Measurements from ENCODE around the gene STARD13.

The STARD13 gene

GRCh38 chr13:33103457-33103856 is 182.1 kb downstream of the STARD13 start:
- H3K4me3 ChIP-seq (ENCODE audit: low read depth in 1 of 2, low read length in 2 of 2): no peak overlapping the region
- no peak overlapping the region for H3K9ac ChIP-seq (ENCODE audit: low read depth in 1 of 2, low read length in 2 of 2)
- no peaks in the 10 kb centered on the region for H3K27me3 ChIP-seq (ENCODE audit: control insufficient read depth in 1 of 2, insufficient read depth in 2 of 2, low read length in 2 of 2)
- peaks cover 4 to 31% of the 10 kb centered on the region in 2 donors for H3K36me3 ChIP-seq (ENCODE audit: control insufficient read depth in 1 of 2, insufficient read depth in 2 of 2, low read length in 2 of 2)
- no peak overlapping the region for H3K27ac ChIP-seq (ENCODE audit: low read depth, low read length)
- H3K4me1 ChIP-seq (ENCODE audit: control insufficient read depth in 1 of 2, insufficient read depth in 2 of 2, low read length in 2 of 2): no peaks in the 10 kb centered on the region
- H3K9me3 ChIP-seq (ENCODE audit: control insufficient read depth in 1 of 2, low read length in 2 of 2): no peaks in the 10 kb centered on the region

- no peaks in the 10 kb centered on the region for H3K27me3 ChIP-seq (ENCODE audit: control insufficient read depth in 1 of 2, insufficient read depth in 2 of 2, low read length in 2 of 2)
- H3K4me3 ChIP-seq (ENCODE audit: low read depth in 1 of 2, low read length in 2 of 2): no peak overlapping the region
- no peak overlapping the region for H3K9ac ChIP-seq (ENCODE audit: low read depth in 1 of 2, low read length in 2 of 2)
- no peaks in the 10 kb centered on the region for H3K4me1 ChIP-seq (ENCODE audit: control insufficient read depth in 1 of 2, insufficient read depth in 2 of 2, low read length in 2 of 2)
- H3K36me3 ChIP-seq (ENCODE audit: control insufficient read depth in 1 of 2, insufficient read depth in 2 of 2, low read length in 2 of 2): peaks cover 4 to 20% of the 10 kb centered on the region in 2 donors
- H3K27ac ChIP-seq (ENCODE audit: low read depth, low read length): no peak overlapping the region
- peaks cover 0 to 6% of the 10 kb centered on the region in 2 donors for H3K9me3 ChIP-seq (ENCODE audit: control insufficient read depth in 1 of 2, low read length in 2 of 2)
Observed at GRCh38 chr13:33101835-33102234, 183.7 kb downstream of the STARD13 start.

- H3K4me1 ChIP-seq (ENCODE audit: control insufficient read depth in 1 of 2, insufficient read depth in 2 of 2, low read length in 2 of 2): peaks cover 0 to 5% of the 10 kb centered on the region in 2 donors
- H3K27me3 ChIP-seq (ENCODE audit: control insufficient read depth in 1 of 2, insufficient read depth in 2 of 2, low read length in 2 of 2): no peaks in the 10 kb centered on the region
- H3K9ac ChIP-seq (ENCODE audit: low read depth in 1 of 2, low read length in 2 of 2): no peak overlapping the region
- H3K27ac ChIP-seq (ENCODE audit: low read depth, low read length): no peak overlapping the region
- H3K36me3 ChIP-seq (ENCODE audit: control insufficient read depth in 1 of 2, insufficient read depth in 2 of 2, low read length in 2 of 2): peaks cover 4 to 12% of the 10 kb centered on the region in 2 donors
- H3K9me3 ChIP-seq (ENCODE audit: control insufficient read depth in 1 of 2, low read length in 2 of 2): peaks cover 0 to 6% of the 10 kb centered on the region in 2 donors
- H3K4me3 ChIP-seq (ENCODE audit: low read depth in 1 of 2, low read length in 2 of 2): no peak overlapping the region
Observed at GRCh38 chr13:33100886-33101285, 184.7 kb downstream of the STARD13 start.

- H3K4me3 ChIP-seq (ENCODE audit: low read depth in 1 of 2, low read length in 2 of 2): no peak overlapping the region
- no peak overlapping the region for H3K27ac ChIP-seq (ENCODE audit: low read depth, low read length)
- no peaks in the 10 kb centered on the region for H3K27me3 ChIP-seq (ENCODE audit: control insufficient read depth in 1 of 2, insufficient read depth in 2 of 2, low read length in 2 of 2)
- H3K4me1 ChIP-seq (ENCODE audit: control insufficient read depth in 1 of 2, insufficient read depth in 2 of 2, low read length in 2 of 2): peaks cover 0 to 5% of the 10 kb centered on the region in 2 donors
- no peak overlapping the region for H3K9ac ChIP-seq (ENCODE audit: low read depth in 1 of 2, low read length in 2 of 2)
- peaks cover 0 to 6% of the 10 kb centered on the region in 2 donors for H3K9me3 ChIP-seq (ENCODE audit: control insufficient read depth in 1 of 2, low read length in 2 of 2)
- H3K36me3 ChIP-seq (ENCODE audit: control insufficient read depth in 1 of 2, insufficient read depth in 2 of 2, low read length in 2 of 2): peaks cover 3 to 4% of the 10 kb centered on the region in 2 donors
Observed at GRCh38 chr13:33099860-33100259, 185.7 kb downstream of the STARD13 start.

GRCh38 chr13:33096886-33097605 is 188.5 kb downstream of the STARD13 start:
- no peak overlapping the region for H3K4me3 ChIP-seq (ENCODE audit: low read depth in 1 of 2, low read length in 2 of 2)
- no peak overlapping the region for H3K9ac ChIP-seq (ENCODE audit: low read depth in 1 of 2, low read length in 2 of 2)
- H3K27me3 ChIP-seq (ENCODE audit: control insufficient read depth in 1 of 2, insufficient read depth in 2 of 2, low read length in 2 of 2): no peaks in the 10 kb centered on the region
- no peak overlapping the region for H3K27ac ChIP-seq (ENCODE audit: low read depth, low read length)
- peaks cover 0 to 5% of the 10 kb centered on the region in 2 donors for H3K4me1 ChIP-seq (ENCODE audit: control insufficient read depth in 1 of 2, insufficient read depth in 2 of 2, low read length in 2 of 2)
- peaks cover 0 to 6% of the 10 kb centered on the region in 2 donors for H3K9me3 ChIP-seq (ENCODE audit: control insufficient read depth in 1 of 2, low read length in 2 of 2)
- no peaks in the 10 kb centered on the region for H3K36me3 ChIP-seq (ENCODE audit: control insufficient read depth in 1 of 2, insufficient read depth in 2 of 2, low read length in 2 of 2)

- peaks cover 0 to 1% of the 10 kb centered on the region in 2 donors for H3K9me3 ChIP-seq (ENCODE audit: control insufficient read depth in 1 of 2, low read length in 2 of 2)
- no peaks in the 10 kb centered on the region for H3K36me3 ChIP-seq (ENCODE audit: control insufficient read depth in 1 of 2, insufficient read depth in 2 of 2, low read length in 2 of 2)
- H3K9ac ChIP-seq (ENCODE audit: low read depth in 1 of 2, low read length in 2 of 2): no peak overlapping the region
- H3K4me1 ChIP-seq (ENCODE audit: control insufficient read depth in 1 of 2, insufficient read depth in 2 of 2, low read length in 2 of 2): peaks cover 2 to 15% of the 10 kb centered on the region in 2 donors
- H3K27ac ChIP-seq (ENCODE audit: low read depth, low read length): no peak overlapping the region
- no peaks in the 10 kb centered on the region for H3K27me3 ChIP-seq (ENCODE audit: control insufficient read depth in 1 of 2, insufficient read depth in 2 of 2, low read length in 2 of 2)
- H3K4me3 ChIP-seq (ENCODE audit: low read depth in 1 of 2, low read length in 2 of 2): no peak overlapping the region
Observed at GRCh38 chr13:33092073-33092987, 193.2 kb downstream of the STARD13 start.

- H3K4me1 ChIP-seq (ENCODE audit: control insufficient read depth in 1 of 2, insufficient read depth in 2 of 2, low read length in 2 of 2): peaks cover 6 to 16% of the 10 kb centered on the region in 2 donors
- no peaks in the 10 kb centered on the region for H3K9me3 ChIP-seq (ENCODE audit: control insufficient read depth in 1 of 2, low read length in 2 of 2)
- H3K9ac ChIP-seq (ENCODE audit: low read depth in 1 of 2, low read length in 2 of 2): no peak overlapping the region
- H3K4me3 ChIP-seq (ENCODE audit: low read depth in 1 of 2, low read length in 2 of 2): no peak overlapping the region
- no peaks in the 10 kb centered on the region for H3K36me3 ChIP-seq (ENCODE audit: control insufficient read depth in 1 of 2, insufficient read depth in 2 of 2, low read length in 2 of 2)
- no peak overlapping the region for H3K27ac ChIP-seq (ENCODE audit: low read depth, low read length)
- no peaks in the 10 kb centered on the region for H3K27me3 ChIP-seq (ENCODE audit: control insufficient read depth in 1 of 2, insufficient read depth in 2 of 2, low read length in 2 of 2)
Observed at GRCh38 chr13:33091415-33091774, 194.2 kb downstream of the STARD13 start.

- Histone ChIP-seq H3K9me3 (ENCODE audit: control insufficient read depth in 1 of 2, low read length in 2 of 2) (no peaks in the 10 kb centered on the region), H3K9ac (ENCODE audit: low read depth in 1 of 2, low read length in 2 of 2) (no peak overlapping the region), H3K27ac (ENCODE audit: low read depth, low read length) (no peak overlapping the region), H3K4me1 (ENCODE audit: control insufficient read depth in 1 of 2, insufficient read depth in 2 of 2, low read length in 2 of 2) (peaks cover 6 to 11% of the 10 kb centered on the region in 2 donors), H3K36me3 (ENCODE audit: control insufficient read depth in 1 of 2, insufficient read depth in 2 of 2, low read length in 2 of 2) (no peaks in the 10 kb centered on the region), H3K27me3 (ENCODE audit: control insufficient read depth in 1 of 2, insufficient read depth in 2 of 2, low read length in 2 of 2) (no peaks in the 10 kb centered on the region), H3K4me3 (ENCODE audit: low read depth in 1 of 2, low read length in 2 of 2) (no peak overlapping the region)
Observed at GRCh38 chr13:33090755-33091414, 194.7 kb downstream of the STARD13 start.

- H3K27ac ChIP-seq (ENCODE audit: low read depth, low read length): no peak overlapping the region
- H3K9me3 ChIP-seq (ENCODE audit: control insufficient read depth in 1 of 2, low read length in 2 of 2): no peaks in the 10 kb centered on the region
- no peak overlapping the region for H3K4me3 ChIP-seq (ENCODE audit: low read depth in 1 of 2, low read length in 2 of 2)
- peaks cover 6 to 11% of the 10 kb centered on the region in 2 donors for H3K4me1 ChIP-seq (ENCODE audit: control insufficient read depth in 1 of 2, insufficient read depth in 2 of 2, low read length in 2 of 2)
- H3K36me3 ChIP-seq (ENCODE audit: control insufficient read depth in 1 of 2, insufficient read depth in 2 of 2, low read length in 2 of 2): no peaks in the 10 kb centered on the region
- H3K27me3 ChIP-seq (ENCODE audit: control insufficient read depth in 1 of 2, insufficient read depth in 2 of 2, low read length in 2 of 2): no peaks in the 10 kb centered on the region
- no peak overlapping the region for H3K9ac ChIP-seq (ENCODE audit: low read depth in 1 of 2, low read length in 2 of 2)
Observed at GRCh38 chr13:33089311-33089710, 196.2 kb downstream of the STARD13 start.

GRCh38 chr13:33087790-33088189 is 197.8 kb downstream of the STARD13 start:
- Histone ChIP-seq H3K9ac (ENCODE audit: low read depth in 1 of 2, low read length in 2 of 2) (no peak overlapping the region), H3K27me3 (ENCODE audit: control insufficient read depth in 1 of 2, insufficient read depth in 2 of 2, low read length in 2 of 2) (no peaks in the 10 kb centered on the region), H3K4me1 (ENCODE audit: control insufficient read depth in 1 of 2, insufficient read depth in 2 of 2, low read length in 2 of 2) (peaks cover 6 to 11% of the 10 kb centered on the region in 2 donors), H3K36me3 (ENCODE audit: control insufficient read depth in 1 of 2, insufficient read depth in 2 of 2, low read length in 2 of 2) (no peaks in the 10 kb centered on the region), H3K4me3 (ENCODE audit: low read depth in 1 of 2, low read length in 2 of 2) (no peak overlapping the region), H3K9me3 (ENCODE audit: control insufficient read depth in 1 of 2, low read length in 2 of 2) (no peaks in the 10 kb centered on the region), H3K27ac (ENCODE audit: low read depth, low read length) (no peak overlapping the region)
